GM21825 (cell line): ENCODE results near the gene PEX6.
"Not testable (repeated sequence)": the region's sequence is repeated elsewhere in the genome, so short reads cannot be mapped to it uniquely, and the experiment has no call there.

Experiments
- ATAC-seq: cut with Tn5 transposase; IDR thresholded peaks from one replicate; pipeline ENCODE4 v1.9.1; 2021; ENCODE audit warnings: mild to moderate bottlenecking, moderate library complexity; ENCODE audit not compliant: unreplicated experiment

Gene PEX6

GRCh38 chr6:42968783-42969182, 10.2 kb downstream of the PEX6 start:
- ATAC-seq = no peak

GRCh38 chr6:42968126-42968701, 10.8 kb downstream of the PEX6 start:
- ATAC-seq = no peak

- ATAC-seq = no peak
These were observed 11.8 kb downstream of the PEX6 start for GRCh38 chr6:42967228-42967627.

- ATAC-seq = no peak
These were observed 12.4 kb downstream of the PEX6 start for GRCh38 chr6:42966571-42966970.

GRCh38 chr6:42963855-42964605, 15.0 kb downstream of the PEX6 start:
- ATAC-seq = no peak

GRCh38 chr6:42963179-42963854, 15.7 kb downstream of the PEX6 start:
- ATAC-seq = no peak

GRCh38 chr6:42962502-42963178, 16.3 kb downstream of the PEX6 start:
- no peak for ATAC-seq

- ATAC-seq = no peak
These were observed 16.9 kb downstream of the PEX6 start for GRCh38 chr6:42962096-42962495.

- no peak for ATAC-seq
These were observed 17.9 kb downstream of the PEX6 start for GRCh38 chr6:42961020-42961470.

- ATAC-seq = no peak
These were observed 18.6 kb downstream of the PEX6 start, which contains the start of gene GNMT for GRCh38 chr6:42960243-42961019. Gene GNMT (plus strand): TSS chr6:42960754. CDS start chr6:42960768, 14 bp downstream.

- ATAC-seq = no peak
These were observed 19.1 kb downstream of the PEX6 start for GRCh38 chr6:42959917-42960242.

- no peak for ATAC-seq
These were observed 20.9 kb downstream of the PEX6 start for GRCh38 chr6:42958125-42958524.

GRCh38 chr6:42954405-42954804, 24.6 kb downstream of the PEX6 start:
- ATAC-seq = not testable (repeated sequence)

- no peak for ATAC-seq
These were observed 26.6 kb downstream of the PEX6 start for GRCh38 chr6:42952389-42952788.

GRCh38 chr6:42947950-42948349, 31.0 kb downstream of the PEX6 start:
- no peak for ATAC-seq

GRCh38 chr6:42942444-42942843, 36.5 kb downstream of the PEX6 start:
- ATAC-seq = no peak

- not testable (repeated sequence) for ATAC-seq
These were observed 37.6 kb downstream of the PEX6 start for GRCh38 chr6:42941356-42941755.

GRCh38 chr6:42940493-42941045, 38.4 kb downstream of the PEX6 start:
- no peak for ATAC-seq

- ATAC-seq = no peak
These were observed 39.2 kb downstream of the PEX6 start for GRCh38 chr6:42939810-42940167.

- ATAC-seq = no peak
These were observed 39.8 kb downstream of the PEX6 start for GRCh38 chr6:42938987-42939809.
